VCaP (cell line): ENCODE measurements around the gene MMD2.
"Not testable (repeated sequence)": the region's sequence is repeated elsewhere in the genome, so short reads cannot be mapped to it uniquely, and the experiment has no call there.

Experiments used
- H3K27ac ChIP-seq: fragments of 450-650 bp; 2 replicates; pipeline ENCODE4 v1.5.1; 2017
- CTCF ChIP-seq: fragments of 450-650 bp; conservative IDR thresholded peaks from 2 replicates; pipeline ENCODE4 v1.5.1; 2017; ENCODE audit warnings: mild to moderate bottlenecking, moderate library complexity

MMD2 gene

GRCh38 chr7:4906682-4907081 lies 52.3 kb downstream of the MMD2 start:
- no peak for TF ChIP-seq CTCF
- no peak overlapping the region for H3K27ac ChIP-seq

GRCh38 chr7:4905171-4905570 lies 53.8 kb downstream of the MMD2 start:
- no peak overlapping the region for H3K27ac ChIP-seq
- TF ChIP-seq CTCF = no peak

- no peak overlapping the region for H3K27ac ChIP-seq
- TF ChIP-seq CTCF = no peak
Measured at GRCh38 chr7:4904346-4904745, 54.6 kb downstream of the MMD2 start.

- TF ChIP-seq CTCF = no peak
- no peak overlapping the region for H3K27ac ChIP-seq
Measured at GRCh38 chr7:4895766-4896165, 63.2 kb downstream of the MMD2 start.

- TF ChIP-seq CTCF = no peak
- no peak overlapping the region for H3K27ac ChIP-seq
Measured at GRCh38 chr7:4894482-4894881, 64.5 kb downstream of the MMD2 start.

GRCh38 chr7:4893929-4894475 lies 65.0 kb downstream of the MMD2 start:
- TF ChIP-seq CTCF = no peak
- H3K27ac ChIP-seq = no peak overlapping the region

GRCh38 chr7:4893188-4893587 lies 65.8 kb downstream of the MMD2 start:
- H3K27ac ChIP-seq = not testable (repeated sequence)

- not testable (repeated sequence) for H3K27ac ChIP-seq
Measured at GRCh38 chr7:4891522-4891921, 67.5 kb downstream of the MMD2 start.

GRCh38 chr7:4889682-4890081 lies 69.3 kb downstream of the MMD2 start:
- no peak for TF ChIP-seq CTCF
- no peak overlapping the region for H3K27ac ChIP-seq
